Endothelial cell of umbilical vein (primary cell): Measurements from ENCODE around the gene TOP3A. TPM values are rescaled to one million over a fixed set of nuclear protein-coding genes. Genes with fewer than 3 reads are reported as not detected.
A peak's percentile ranks its signal among the peaks of the same experiment; 100 is the strongest.
"Not testable (repeated sequence)": the region's sequence is repeated elsewhere in the genome, so short reads cannot be mapped to it uniquely, and the experiment has no call there.

Source experiments
- BruUV-seq: library from RNA; stranded (reverse); fragments of 400-500 nt; replicated peaks from 2 replicates; lab custom pipeline; 2021; lab: Mats Ljungman, UMichigan
- CTCF ChIA-PET: fragments of 300-600, 350-600 bp; sonication (Branson Sonifier 250); formaldehyde crosslinking; loops from one replicate; lab custom pipeline; 2021; ENCODE audit warnings: antibody characterized with exemption, inconsistent platforms; lab: Charles Lee
- POLR2A ChIA-PET: fragments of 300-600, 350-600 bp; sonication (Branson Sonifier 250); formaldehyde crosslinking; loops from one replicate; lab custom pipeline; 2021; ENCODE audit warnings: antibody characterized with exemption, inconsistent platforms; lab: Charles Lee
- DNase-seq: peaks from one replicate; pipeline ENCODE4 v3.0.0-alpha.2; 2011; ENCODE audit warnings: low read depth, low spot score
- FAIRE-seq: peaks from 2 replicates; lab custom pipeline; 2011; peaks lifted over from hg19 to GRCh38; lab: Jason Lieb, UNC
- H2AFZ ChIP-seq: 2 replicates; pipeline ENCODE4 v1.6.0; 2012; ENCODE audit warnings: low read depth, low read length, control low read depth, inconsistent platforms
- H3K27ac ChIP-seq: 2 replicates; pipeline ENCODE4 v1.5.1; 2011; ENCODE audit warnings: low read depth, mild to moderate bottlenecking, control low read depth, low read length, moderate library complexity; ENCODE audit not compliant: insufficient read depth
- H3K27me3 ChIP-seq, 2 experiments: 2 replicates each; pipeline versions ENCODE4 v1.6.0 to v1.6.1; 2011; ENCODE audit warnings: low read length in 2 of 2, mixed read lengths in 1 of 2; ENCODE audit not compliant: control insufficient read depth in 2 of 2, insufficient read depth in 2 of 2
- H3K36me3 ChIP-seq, 2 experiments: 2 replicates in 1 of 2; 3 replicates in 1 of 2; pipeline ENCODE4 v1.5.1; 2011; ENCODE audit warnings: low read length in 2 of 2, mild to moderate bottlenecking in 1 of 2, moderate library complexity in 1 of 2; ENCODE audit not compliant: control insufficient read depth in 2 of 2, insufficient read depth in 2 of 2; ENCODE audit errors: extremely low read depth in 1 of 2
- H3K4me1 ChIP-seq: 3 replicates; pipeline ENCODE4 v1.5.1; 2011; ENCODE audit warnings: mild to moderate bottlenecking, low read length; ENCODE audit not compliant: control insufficient read depth, insufficient read depth; ENCODE audit errors: extremely low read depth
- H3K4me2 ChIP-seq: 2 replicates; pipeline ENCODE4 v1.6.1; 2011; ENCODE audit warnings: low read length, control low read depth, mixed read lengths; ENCODE audit not compliant: insufficient read depth
- H3K4me3 ChIP-seq, 3 experiments: fragments of 200-600 bp in 1 of 3; sonication (generic), shearing (Covaris generic) in 1 of 3; replicated peaks in 1 of 3; 2 replicates each; pipeline ENCODE4 v1.5.1; 2011 to 2016; ENCODE audit warnings: control low read depth in 3 of 3, low read length in 3 of 3, mild to moderate bottlenecking in 2 of 3, inconsistent platforms in 1 of 3, low read depth in 1 of 3, moderate library complexity in 1 of 3; ENCODE audit not compliant: insufficient read depth in 1 of 3
- H3K79me2 ChIP-seq: 2 replicates; pipeline ENCODE4 v1.6.0; 2012; ENCODE audit warnings: low read length, inconsistent platforms; ENCODE audit not compliant: control insufficient read depth, insufficient read depth
- H3K9ac ChIP-seq: replicated peaks from 2 replicates; pipeline ENCODE3; 2011; ENCODE audit warnings: low read length, control low read depth; ENCODE audit not compliant: insufficient read depth; ENCODE audit errors: extremely low read depth
- H3K9me1 ChIP-seq: replicated peaks from 3 replicates; pipeline ENCODE4 v1.6.0; 2011; ENCODE audit warnings: mild to moderate bottlenecking, low read length; ENCODE audit not compliant: control insufficient read depth, insufficient read depth; ENCODE audit errors: extremely low read depth
- H3K9me3 ChIP-seq: replicated peaks from 2 replicates; pipeline ENCODE4 v1.5.1; 2012; ENCODE audit warnings: low read length, inconsistent platforms; ENCODE audit not compliant: control insufficient read depth, insufficient read depth
- H4K20me1 ChIP-seq: replicated peaks from 2 replicates; pipeline ENCODE3; 2011; ENCODE audit warnings: mild to moderate bottlenecking, low read length; ENCODE audit not compliant: control insufficient read depth, insufficient read depth; ENCODE audit errors: extremely low read depth
- CTCF ChIP-seq, 2 donors: IDR thresholded peaks; 1 replicate in 1 of 2; 2 replicates in 1 of 2; pipeline ENCODE4 v1.5.1; 2011; ENCODE audit warnings: low read length in 2 of 2, mild to moderate bottlenecking in 2 of 2, moderate library complexity in 2 of 2, control low read depth in 1 of 2, inconsistent platforms in 1 of 2, low read depth in 1 of 2; ENCODE audit not compliant: insufficient read depth in 1 of 2; ENCODE audit errors: extremely low read depth in 1 of 2
- EZH2 ChIP-seq: IDR thresholded peaks from 2 replicates; pipeline ENCODE4 v1.6.1; 2012; ENCODE audit warnings: borderline replicate concordance, low read depth, mild to moderate bottlenecking, moderate library complexity, low read length, inconsistent platforms; ENCODE audit not compliant: severe bottlenecking
- FOS ChIP-seq: IDR thresholded peaks from 2 replicates; pipeline ENCODE4 v1.6.1; 2011; ENCODE audit warnings: mild to moderate bottlenecking, low read length, moderate library complexity, borderline replicate concordance; ENCODE audit not compliant: insufficient read depth
- GATA2 ChIP-seq: IDR thresholded peaks from 2 replicates; pipeline ENCODE4 v1.7.0; 2011; ENCODE audit warnings: low read depth, mild to moderate bottlenecking, moderate library complexity, mixed read lengths, low read length; ENCODE audit not compliant: insufficient read length, insufficient read depth
- JUN ChIP-seq: IDR thresholded peaks from 2 replicates; pipeline ENCODE4 v1.6.1; 2011; ENCODE audit warnings: borderline replicate concordance, low read depth; ENCODE audit not compliant: insufficient read length, insufficient read depth
- MAX ChIP-seq: IDR thresholded peaks from 2 replicates; pipeline ENCODE4 v1.6.1; 2011; ENCODE audit not compliant: insufficient read depth, insufficient read length
- MYC ChIP-seq: IDR thresholded peaks from one replicate; pipeline ENCODE4 v1.6.1; 2011; ENCODE audit warnings: mild to moderate bottlenecking, low read depth, low read length
- POLR2A ChIP-seq: IDR thresholded peaks from 2 replicates; pipeline ENCODE4 v1.6.1; 2012; ENCODE audit warnings: low read depth, mild to moderate bottlenecking, control low read depth, low read length
- POLR2AphosphoS5 ChIP-seq: IDR thresholded peaks from 2 replicates; pipeline ENCODE4 v1.6.1; 2012; ENCODE audit warnings: low read depth, mild to moderate bottlenecking, control low read depth, low read length, moderate library complexity; ENCODE audit not compliant: insufficient read depth
- dilution Hi-C: fragments of 300-500 bp; cut with MboI; formaldehyde crosslinking; loops from one replicate; pipeline ENCODE4 v1.15.0; 2019; ENCODE audit warnings: low sequenced_read_pairs; ENCODE audit not compliant: extremely low pct_ligation_motif_present
- intact Hi-C: fragments of 100-400 bp; cut with micrococcal nuclease; formaldehyde crosslinking; loops from one replicate; pipeline ENCODE4 v1.10.0; 2022
- polyA plus RNA-seq, 4 experiments: library from polyadenylated mRNA; depleted of rRNA in 3 of 4; stranded (reverse) in 3 of 4; unstranded in 1 of 4; fragments of >200 nt; gene quantifications; 2 replicates each; pipeline versions ENCODE4 v1.2.1 to v1.2.3, GENCODE V29; 2011 to 2012; ENCODE audit warnings: missing spikeins in 1 of 4
- total RNA-seq: library from RNA; stranded (reverse); gene quantifications from 2 replicates; pipeline ENCODE4 v1.2.3, GENCODE V29; 2021

TOP3A gene
- total and polyA plus RNA-seq, 2 donors (not counting 3 experiments of a cell fraction or from before 2014, with no cell fraction given), result 20.4 to 53.1 TPM

DNA sequence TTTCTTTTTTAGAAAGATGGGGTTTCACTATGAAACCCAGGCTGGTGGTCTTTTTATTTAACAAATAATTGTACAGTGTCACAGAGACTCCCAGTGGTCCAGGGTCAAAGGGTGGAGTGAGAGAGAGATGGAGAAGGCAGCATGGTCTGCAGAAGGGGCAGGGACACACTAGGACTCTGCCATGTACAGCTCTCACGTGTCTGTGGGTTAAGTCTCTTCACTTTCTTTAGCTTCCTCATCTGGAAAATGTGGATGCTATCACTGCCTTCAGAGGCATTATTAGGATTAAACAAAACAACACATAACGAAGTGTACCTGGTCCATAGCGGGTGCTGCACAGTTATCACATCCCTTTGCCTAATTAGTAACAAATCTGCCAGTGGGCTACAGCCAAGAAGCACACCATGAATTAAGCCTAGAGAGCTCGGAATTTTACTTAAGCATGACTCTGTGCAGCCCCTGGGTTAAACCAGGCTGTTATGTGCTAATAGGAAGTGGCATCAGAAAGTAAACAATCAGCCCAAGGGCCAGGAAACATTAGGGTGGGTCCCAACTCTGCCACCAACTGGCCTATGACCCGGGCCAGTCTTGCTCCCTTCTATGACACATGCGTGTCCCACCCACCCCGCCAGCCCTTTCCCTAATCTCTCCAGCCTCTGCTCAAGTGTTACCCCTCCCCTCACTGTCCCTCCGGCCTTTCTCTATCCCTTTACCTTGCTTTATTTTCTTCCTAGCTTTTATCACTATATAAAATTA lies 13.9 kb downstream of the TOP3A start:
- CTCF ChIA-PET, result interaction anchor here (1.0 to 1.4 kb wide), 4 partner anchors 10 to 160 kb away, joined by 3 to 4 read pairs (median 3); partner anchors contain the start of gene TOP3A

DNA sequence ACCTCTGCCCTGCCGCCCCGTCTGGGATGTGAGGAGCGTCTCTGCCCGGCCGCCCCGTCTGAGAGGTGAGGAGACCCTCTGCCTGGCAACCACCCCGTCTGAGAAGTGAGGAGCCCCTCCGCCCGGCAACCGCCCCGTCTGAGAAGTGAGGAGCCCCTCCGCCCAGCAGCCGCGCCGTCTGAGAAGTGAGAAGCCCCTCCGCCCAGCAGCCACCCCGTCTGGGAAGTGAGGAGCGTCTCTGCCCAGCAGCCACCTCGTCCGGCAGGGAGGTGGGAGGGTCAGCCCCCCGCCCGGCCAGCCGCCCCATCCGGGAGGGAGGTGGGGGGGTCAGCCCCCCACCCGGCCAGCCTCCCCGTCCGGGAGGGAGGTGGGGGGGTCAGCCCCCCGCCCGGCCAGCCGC lies 16.7 kb downstream of the TOP3A start:
- intact Hi-C loops, dilution Hi-C loops, H3K9me3 ChIP-seq, DNase-seq, H3K9me1 ChIP-seq, POLR2A ChIA-PET, H3K27ac ChIP-seq, H2AFZ ChIP-seq, H3K79me2 ChIP-seq, BruUV-seq, H3K9ac ChIP-seq, H3K4me3 ChIP-seq, H4K20me1 ChIP-seq, H3K27me3 ChIP-seq, CTCF ChIA-PET, FAIRE-seq, H3K4me2 ChIP-seq: not testable (repeated sequence)
- peaks cover 15% of the 10 kb centered on the region for H3K4me1 ChIP-seq
- H3K36me3 ChIP-seq, result peaks cover 11 to 19% of the 10 kb centered on the region in 2 experiments

More for the DNA sequence above, 13.9 kb downstream of the TOP3A start:
- H3K9ac ChIP-seq, result peak overlapping the region; percentile 13
- FAIRE-seq (peak; percentile 79), DNase-seq (peak; percentile 64)
- intact Hi-C loops, result loop anchor here (1.0 to 5.0 kb wide), 2 partner anchors 14 to 54 kb away; partner anchors contain the start of gene SMCR8
- H4K20me1 ChIP-seq, result no peaks in the 10 kb centered on the region
- H3K4me1 ChIP-seq, result peaks cover 15% of the 10 kb centered on the region
- peak overlapping the region; percentile 19 for H3K27ac ChIP-seq
- dilution Hi-C loops, result no loop called here
- H3K4me2 ChIP-seq, result peak overlapping the region; percentile 39
- peaks cover 14 to 27% of the 10 kb centered on the region in 2 experiments for H3K36me3 ChIP-seq
- POLR2A ChIA-PET, result no interaction called here
- no peaks in the 10 kb centered on the region for H3K9me1 ChIP-seq
- peaks cover 2% of the 10 kb centered on the region for H3K79me2 ChIP-seq
- no peak overlapping the region for H3K4me3 ChIP-seq
- no peaks in the 10 kb centered on the region for H3K27me3 ChIP-seq
- no peaks in the 10 kb centered on the region for H3K9me3 ChIP-seq
- no peak overlapping the region for H2AFZ ChIP-seq
- no TSS peak for BruUV-seq
- TF ChIP-seq MAX, result no peak
- TF ChIP-seq FOS, result peak; percentile 47
- TF ChIP-seq POLR2A, result peak; percentile 34
- no peak for TF ChIP-seq CTCF (IDR thresholded peaks at IDR 0.05; ENCODE audit: extremely low read depth in 1 of 2, insufficient read depth in 1 of 2, low read depth in 1 of 2, low read length in 2 of 2)
- TF ChIP-seq MYC, result no peak
- TF ChIP-seq EZH2, result no peak
- TF ChIP-seq JUN, result no peak
- TF ChIP-seq POLR2AphosphoS5, result peak; percentile 71
- no peak for TF ChIP-seq GATA2
